ENCODE measurements around the gene PPY.
"Not testable (repeated sequence)": the region's sequence is repeated elsewhere in the genome, so short reads cannot be mapped to it uniquely, and the experiment has no call there.

Gene PPY

DNA sequence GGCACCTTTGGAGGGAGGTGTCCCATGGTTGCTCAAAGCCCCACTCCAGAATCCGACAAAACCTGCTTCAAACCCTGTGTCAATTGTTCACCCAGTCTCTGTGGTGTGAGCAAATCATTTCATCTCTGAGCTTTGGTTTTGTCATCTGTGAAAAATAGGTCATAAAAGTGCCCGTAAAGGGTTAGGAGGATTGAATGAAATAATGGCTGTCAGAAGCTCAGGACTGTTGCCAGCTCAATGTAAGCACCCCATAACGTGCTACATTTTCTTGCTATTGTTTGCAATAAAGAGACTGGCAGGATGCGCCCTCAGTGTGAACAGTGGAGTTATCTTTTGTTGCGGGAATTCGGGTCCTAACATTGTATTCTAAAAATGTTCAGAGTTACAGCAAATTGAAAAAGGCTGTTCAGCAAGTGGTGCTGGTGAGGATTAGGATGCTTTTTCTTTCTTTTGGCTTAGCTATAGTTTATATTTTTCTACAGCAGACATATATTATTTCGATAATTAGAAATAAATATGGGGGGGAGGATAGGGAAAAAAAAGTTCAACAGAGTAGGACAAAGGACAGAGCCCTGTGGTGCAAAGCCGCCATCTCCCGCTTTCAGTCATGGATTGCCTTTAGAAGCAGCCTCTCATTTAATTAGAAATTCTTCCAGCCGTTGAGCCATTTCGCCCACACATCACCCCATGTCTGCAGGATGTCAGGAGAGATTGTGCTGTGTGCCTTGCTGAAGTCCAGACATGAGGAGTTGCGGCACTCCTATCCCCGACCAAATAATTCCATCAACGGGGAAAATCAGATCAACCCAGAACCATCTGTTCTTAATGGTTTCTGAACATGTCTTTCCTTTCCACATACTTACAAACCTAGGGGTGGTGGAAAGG, 32.3 kb upstream of the PPY start:
- Mint-ChIP-seq H3K36me3 (ENCODE audit: low read depth) (no peaks in the 10 kb centered on the region), H3K9me3 (no peaks in the 10 kb centered on the region), H3K27me3 (peaks cover 13% of the 10 kb centered on the region), H3K4me1 (peaks cover 3% of the 10 kb centered on the region), H3K4me3 (no peak overlapping the region), H3K27ac (no peak overlapping the region)
- DNase-seq (no peak), ATAC-seq (no peak)

DNA sequence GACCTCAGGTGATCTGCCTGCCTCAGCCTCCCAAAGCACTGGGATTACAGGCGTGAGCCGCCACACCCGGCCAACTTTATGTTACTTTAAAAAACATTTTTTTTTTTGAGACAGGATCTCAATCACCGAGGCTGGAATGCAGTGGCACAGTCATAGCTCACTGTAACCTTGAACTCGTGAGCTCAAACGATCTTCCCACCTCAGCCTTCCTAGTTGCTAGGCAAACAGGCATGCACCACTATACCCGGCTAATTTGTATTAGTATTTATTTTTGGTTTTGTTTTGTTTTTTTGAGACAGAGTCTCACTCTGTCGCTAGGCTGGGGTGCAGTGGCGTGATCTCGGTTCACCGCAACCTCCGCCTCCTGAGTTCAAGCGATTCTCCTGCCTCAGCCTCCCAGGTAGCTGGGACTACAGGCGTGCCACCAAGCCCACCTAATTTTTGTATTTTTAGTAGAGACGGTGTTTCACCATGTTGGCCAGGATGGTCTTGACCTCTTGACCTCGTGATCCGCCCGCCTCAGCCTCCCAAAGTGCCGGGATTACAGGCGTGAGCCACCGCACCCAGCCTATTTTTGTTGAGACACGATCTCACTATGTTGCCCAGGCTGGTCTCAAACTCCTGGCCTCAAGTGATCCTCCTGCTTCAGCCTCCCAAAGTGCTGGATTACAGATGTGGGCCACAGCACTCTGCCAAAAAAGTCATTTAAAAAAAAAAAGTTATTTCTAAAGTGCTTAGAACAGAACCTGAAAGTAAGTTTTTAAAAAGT, 30.4 kb upstream of the PPY start:
- not testable (repeated sequence) for H3K36me3 Mint-ChIP-seq (ENCODE audit: low read depth); DNase-seq; ATAC-seq; H3K27me3 Mint-ChIP-seq; H3K9me3 Mint-ChIP-seq; H3K4me1 Mint-ChIP-seq; H3K4me3 Mint-ChIP-seq; H3K27ac Mint-ChIP-seq

DNA sequence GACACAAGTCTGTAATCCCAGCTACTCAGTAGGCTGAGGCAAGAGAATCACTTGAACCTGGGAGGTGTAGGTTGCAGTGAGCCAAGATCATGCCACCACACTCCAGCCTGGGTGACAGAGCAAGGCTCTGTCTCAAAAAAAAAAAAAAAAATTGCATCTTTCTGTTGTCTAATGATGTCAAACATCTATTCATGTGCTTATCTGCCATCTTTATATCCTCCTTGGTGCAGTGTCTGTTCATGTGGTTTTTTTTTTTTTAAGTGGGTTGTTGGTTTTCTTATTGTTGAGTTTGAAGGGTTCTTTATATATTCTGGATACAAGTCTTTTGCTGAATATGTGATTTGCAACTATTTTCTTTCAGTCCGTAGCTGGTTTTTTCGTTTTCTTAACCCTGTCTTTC, 29.2 kb upstream of the PPY start:
- not testable (repeated sequence) for DNase-seq; H3K9me3 Mint-ChIP-seq; H3K36me3 Mint-ChIP-seq (ENCODE audit: low read depth); ATAC-seq; H3K27ac Mint-ChIP-seq; H3K4me3 Mint-ChIP-seq; H3K27me3 Mint-ChIP-seq; H3K4me1 Mint-ChIP-seq

- H3K4me3 Mint-ChIP-seq: no peak overlapping the region
- ATAC-seq (no peak), DNase-seq (no peak)
- peaks cover 3% of the 10 kb centered on the region for H3K4me1 Mint-ChIP-seq
- H3K27ac Mint-ChIP-seq: no peak overlapping the region
- H3K36me3 Mint-ChIP-seq (ENCODE audit: low read depth): no peaks in the 10 kb centered on the region
- peaks cover 9% of the 10 kb centered on the region for H3K27me3 Mint-ChIP-seq
- no peaks in the 10 kb centered on the region for H3K9me3 Mint-ChIP-seq
Observed at GRCh38 chr17:43970366-43970765, 28.1 kb upstream of the PPY start.

- peaks cover 3% of the 10 kb centered on the region for H3K4me1 Mint-ChIP-seq
- no peaks in the 10 kb centered on the region for H3K9me3 Mint-ChIP-seq
- no peak overlapping the region for H3K4me3 Mint-ChIP-seq
- ATAC-seq (peak; percentile 43), DNase-seq (no peak)
- H3K27ac Mint-ChIP-seq: no peak overlapping the region
- H3K27me3 Mint-ChIP-seq: peaks cover 12% of the 10 kb centered on the region
- no peaks in the 10 kb centered on the region for H3K36me3 Mint-ChIP-seq (ENCODE audit: low read depth)
Observed at GRCh38 chr17:43967251-43967875, 25.1 kb upstream of the PPY start.

DNA sequence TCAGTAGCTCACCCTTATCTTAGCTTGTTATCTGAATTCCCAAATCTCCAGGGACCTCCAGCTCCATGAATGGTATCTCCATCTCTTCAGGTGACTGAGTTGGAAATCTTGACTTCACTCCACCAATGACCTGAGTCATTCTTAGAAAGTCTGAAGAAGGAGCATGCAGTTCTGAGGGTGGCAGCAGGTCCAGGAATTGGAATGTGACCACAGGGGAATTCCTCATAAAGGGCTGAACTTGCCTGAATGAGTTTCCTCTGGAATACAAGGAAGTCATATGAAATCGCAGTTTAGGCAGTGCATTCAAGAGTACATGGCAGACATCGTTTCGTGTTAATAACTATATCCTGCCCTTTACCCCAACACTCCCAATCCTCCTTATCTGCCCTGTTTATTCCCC, 24.0 kb upstream of the PPY start:
- H3K36me3 Mint-ChIP-seq (ENCODE audit: low read depth): no peaks in the 10 kb centered on the region
- no peak for DNase-seq
- no peak for ATAC-seq
- no peaks in the 10 kb centered on the region for H3K9me3 Mint-ChIP-seq
- H3K4me3 Mint-ChIP-seq: no peak overlapping the region
- H3K27ac Mint-ChIP-seq: no peak overlapping the region
- H3K4me1 Mint-ChIP-seq: no peaks in the 10 kb centered on the region
- H3K27me3 Mint-ChIP-seq: peaks cover 17% of the 10 kb centered on the region

DNA sequence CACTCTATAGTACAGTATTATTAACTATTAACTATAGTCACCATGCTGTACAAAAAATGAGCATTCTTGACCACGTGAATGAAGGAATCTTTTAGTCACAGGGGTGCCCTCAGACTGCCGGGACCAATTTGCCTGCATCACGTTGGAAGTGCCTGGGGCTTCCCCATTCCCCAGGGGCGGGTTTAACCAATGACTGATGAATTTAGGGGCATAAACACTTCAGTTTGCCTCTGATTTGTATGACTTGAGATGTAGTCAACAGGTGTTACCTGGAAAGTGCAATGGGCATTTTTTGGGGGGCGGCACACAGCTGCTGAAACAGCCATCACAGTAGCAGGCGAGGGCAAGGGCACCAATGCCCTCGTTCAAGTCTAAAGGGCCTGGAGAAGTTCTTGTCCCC, 20.2 kb upstream of the PPY start:
- no peak overlapping the region for H3K27ac Mint-ChIP-seq
- H3K4me3 Mint-ChIP-seq: no peak overlapping the region
- H3K4me1 Mint-ChIP-seq: no peaks in the 10 kb centered on the region
- no peak for ATAC-seq
- no peak for DNase-seq
- H3K9me3 Mint-ChIP-seq: no peaks in the 10 kb centered on the region
- no peaks in the 10 kb centered on the region for H3K36me3 Mint-ChIP-seq (ENCODE audit: low read depth)
- peaks cover 19% of the 10 kb centered on the region for H3K27me3 Mint-ChIP-seq

- Mint-ChIP-seq H3K9me3 (no peaks in the 10 kb centered on the region), H3K4me1 (no peaks in the 10 kb centered on the region), H3K4me3 (no peak overlapping the region), H3K27me3 (peaks cover 19% of the 10 kb centered on the region), H3K27ac (no peak overlapping the region), H3K36me3 (ENCODE audit: low read depth) (no peaks in the 10 kb centered on the region)
- ATAC-seq (no peak), DNase-seq (no peak)
Observed at GRCh38 chr17:43961954-43962353, 19.7 kb upstream of the PPY start.

GRCh38 chr17:43961292-43961691, 19.0 kb upstream of the PPY start:
- not testable (repeated sequence) for H3K4me1 Mint-ChIP-seq; DNase-seq; ATAC-seq; H3K9me3 Mint-ChIP-seq; H3K36me3 Mint-ChIP-seq (ENCODE audit: low read depth); H3K27ac Mint-ChIP-seq; H3K4me3 Mint-ChIP-seq
- peaks cover 21% of the 10 kb centered on the region for H3K27me3 Mint-ChIP-seq

GRCh38 chr17:43958748-43959352, 16.6 kb upstream of the PPY start:
- no peaks in the 10 kb centered on the region for H3K4me1 Mint-ChIP-seq
- H3K27ac Mint-ChIP-seq: no peak overlapping the region
- peaks cover 30% of the 10 kb centered on the region for H3K27me3 Mint-ChIP-seq
- DNase-seq: no peak
- H3K9me3 Mint-ChIP-seq: no peaks in the 10 kb centered on the region
- no peak for ATAC-seq
- no peaks in the 10 kb centered on the region for H3K36me3 Mint-ChIP-seq (ENCODE audit: low read depth)
- H3K4me3 Mint-ChIP-seq: no peak overlapping the region

DNA sequence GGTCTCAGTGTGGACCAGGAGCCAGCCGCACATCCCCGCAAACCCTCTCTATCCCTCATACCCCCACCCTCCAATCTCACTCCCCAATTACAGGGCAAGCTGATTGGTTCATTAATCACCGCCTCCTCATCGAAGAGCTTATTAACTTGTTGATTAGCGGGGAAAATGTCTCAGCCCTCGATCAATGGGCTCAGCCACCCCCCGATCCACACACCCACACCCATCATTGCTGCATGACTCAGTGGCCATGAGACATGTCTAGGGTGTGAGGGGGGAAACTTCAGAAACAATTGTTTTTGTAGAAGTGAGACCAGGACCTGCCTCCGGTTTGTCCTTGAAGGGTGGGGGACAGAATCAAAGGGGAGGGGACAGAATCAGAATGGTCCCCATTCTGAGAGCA, 13.9 kb upstream of the PPY start:
- Mint-ChIP-seq H3K4me1 (peaks cover 3% of the 10 kb centered on the region), H3K4me3 (no peak overlapping the region), H3K9me3 (no peaks in the 10 kb centered on the region), H3K27ac (no peak overlapping the region), H3K36me3 (ENCODE audit: low read depth) (no peaks in the 10 kb centered on the region), H3K27me3 (peaks cover 38% of the 10 kb centered on the region)
- DNase-seq: no peak
- no peak for ATAC-seq

- Mint-ChIP-seq H3K27me3 (peaks cover 53% of the 10 kb centered on the region), H3K36me3 (ENCODE audit: low read depth) (no peaks in the 10 kb centered on the region), H3K4me1 (peaks cover 3% of the 10 kb centered on the region), H3K27ac (no peak within 1 kb of the TSS), H3K4me3 (peak within 1 kb of the TSS; percentile 50), H3K9me3 (no peaks in the 10 kb centered on the region)
- no peak for ATAC-seq
- DNase-seq: no peak
Observed at GRCh38 chr17:43953746-43954145, 11.5 kb upstream of the PPY start, which contains the start of gene PYY. Gene PYY, minus strand, starts transcription at chr17:43953940. Its CDS starts 457 bp downstream, at chr17:43953483.

DNA sequence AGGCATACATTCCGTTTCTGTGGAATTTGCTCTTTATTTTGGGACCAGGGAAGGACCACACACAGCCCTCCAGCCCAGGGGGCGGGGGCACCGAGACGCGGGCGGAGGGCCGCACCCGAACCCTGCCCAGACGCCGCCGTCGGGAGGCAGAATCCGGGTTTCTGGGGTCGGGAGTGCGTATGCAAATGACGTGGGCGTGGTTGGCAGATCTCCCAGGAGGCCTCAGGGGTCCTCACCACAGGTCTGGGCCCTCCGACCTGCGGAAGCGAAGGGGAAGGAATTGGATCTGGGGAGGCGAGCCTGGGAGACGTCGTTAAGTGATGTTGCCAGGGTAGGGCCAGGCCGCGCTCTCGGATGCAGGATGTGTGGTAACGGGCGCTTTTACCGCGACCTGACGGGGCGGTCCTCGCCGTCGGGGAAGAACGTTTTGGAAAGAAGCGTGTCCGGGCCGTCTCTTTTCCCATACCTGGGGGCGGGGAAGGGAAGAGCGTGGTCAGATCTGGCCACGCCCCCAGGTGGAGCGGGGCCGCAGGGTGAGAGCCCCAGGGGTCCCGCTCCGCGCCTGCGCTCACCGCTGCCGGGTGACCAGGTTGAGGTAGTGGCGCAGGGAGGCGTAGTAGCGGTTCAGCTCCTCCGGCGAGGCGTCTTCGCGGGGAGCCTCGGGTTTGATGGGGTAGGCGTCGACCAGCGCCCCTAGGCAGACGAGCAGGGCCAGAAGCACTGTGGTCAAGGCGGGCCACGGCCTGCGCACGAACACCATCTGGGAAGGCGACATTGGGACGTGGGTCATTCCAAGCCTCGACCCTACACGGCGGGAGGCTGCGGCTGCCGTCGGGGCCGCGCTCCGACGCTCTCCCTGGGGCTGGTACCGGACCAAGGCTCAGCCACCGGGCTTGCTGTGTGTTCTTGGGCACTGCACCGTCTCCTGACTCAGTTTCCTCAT, 10.7 kb upstream of the PPY start:
- Mint-ChIP-seq H3K27me3 (peaks cover 53% of the 10 kb centered on the region), H3K4me3 (peak overlapping the region; percentile 50), H3K27ac (no peak overlapping the region), H3K4me1 (peaks cover 3% of the 10 kb centered on the region), H3K36me3 (ENCODE audit: low read depth) (no peaks in the 10 kb centered on the region), H3K9me3 (no peaks in the 10 kb centered on the region)
- no peak for ATAC-seq
- DNase-seq: peak; percentile 7

DNA sequence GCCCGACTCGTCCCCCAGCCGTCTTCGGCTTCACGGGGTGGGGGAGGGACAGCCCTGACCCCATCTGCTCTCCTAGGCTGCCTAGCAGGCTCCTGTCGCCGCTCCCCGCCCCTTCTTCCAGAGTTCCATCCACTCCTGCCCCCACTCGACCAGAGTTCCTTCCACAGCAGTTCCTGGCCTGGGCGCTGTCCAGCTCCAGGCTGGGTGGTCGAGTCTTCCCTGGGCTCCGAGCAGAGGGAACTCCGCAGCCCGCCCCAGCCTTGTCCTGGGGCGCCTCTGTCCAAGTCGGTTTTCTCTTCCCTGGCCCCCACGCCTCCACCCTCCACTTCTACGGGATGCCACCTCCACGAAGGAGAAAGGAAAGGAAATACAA, 10.1 kb upstream of the PPY start:
- Mint-ChIP-seq H3K27me3 (peaks cover 53% of the 10 kb centered on the region), H3K9me3 (no peaks in the 10 kb centered on the region), H3K4me3 (no peak overlapping the region), H3K4me1 (peaks cover 3% of the 10 kb centered on the region), H3K36me3 (ENCODE audit: low read depth) (no peaks in the 10 kb centered on the region), H3K27ac (no peak overlapping the region)
- DNase-seq (no peak), ATAC-seq (no peak)

All from activated naive CD8-positive, alpha-beta T cell treated with anti-CD3 and anti-CD28 coated beads, Interleukin-2, amount 50 U/mL, for 24 hours (primary cell).